Measurements from ENCODE around the gene AK1. TPM values are rescaled to one million over a fixed set of nuclear protein-coding genes. Genes with fewer than 3 reads are reported as not detected.

AK1 gene
- total RNA-seq, 1 donor from 2014 or later: 185 TPM

DNA sequence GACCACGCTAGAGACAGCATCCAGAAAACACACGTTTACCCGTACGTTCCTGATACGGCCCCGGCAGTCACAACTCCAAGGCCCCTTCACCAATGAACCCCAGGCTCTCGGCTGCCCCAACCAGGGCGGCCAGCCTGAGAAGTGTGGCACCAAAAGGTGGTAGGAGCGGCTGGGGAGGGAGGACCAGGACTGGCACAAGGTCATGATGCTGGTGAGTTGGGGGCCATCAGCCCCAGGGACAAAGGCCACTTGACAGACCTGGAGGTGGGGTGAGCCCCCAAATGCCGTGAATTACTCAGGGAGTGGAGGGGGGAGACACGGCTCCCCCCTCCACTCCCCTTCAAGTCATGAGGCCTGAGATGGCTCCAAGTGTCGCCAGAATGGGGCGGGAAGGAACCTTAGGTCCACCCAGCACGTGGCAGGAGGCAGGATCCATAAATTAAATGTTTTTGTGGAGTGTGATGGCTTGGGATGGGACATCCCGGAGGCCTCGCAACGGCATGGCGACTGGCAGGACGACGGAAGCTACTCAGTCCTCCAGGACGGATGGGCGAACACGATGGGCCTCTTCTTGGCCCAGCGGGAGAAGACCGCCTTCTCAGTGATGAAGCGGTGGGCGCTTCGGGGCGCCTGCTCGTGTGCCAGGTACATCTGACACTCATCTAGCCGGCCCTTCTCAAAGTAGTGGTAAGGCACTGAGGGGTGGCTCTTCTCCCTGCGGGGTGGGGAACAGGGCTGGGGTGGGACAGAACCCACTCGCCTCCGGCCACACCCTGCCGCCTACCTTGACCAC, 30.6 kb upstream of the AK1 start:
- Histone ChIP-seq H3K9me3 (no peaks in the 10 kb centered on the region), H3K4me1 (peaks cover 76% of the 10 kb centered on the region), H3K36me3 (peaks cover 49% of the 10 kb centered on the region), H3K4me3 (no peak overlapping the region), H3K27me3 (ENCODE audit: low read depth) (no peaks in the 10 kb centered on the region), H3K27ac (peak overlapping the region; percentile 86)
- ATAC-seq (no peak), DNase-seq (no peak)
- intact Hi-C loops (cut with DNase I): no loop called here
- TF ChIP-seq CTCF (IDR thresholded peaks at IDR 0.05): no peak

GRCh38 chr9:127905788-127906191, 28.3 kb upstream of the AK1 start:
- Histone ChIP-seq H3K27ac (peak overlapping the region; percentile 86), H3K36me3 (peaks cover 28% of the 10 kb centered on the region), H3K4me3 (peak overlapping the region; percentile 27), H3K4me1 (peaks cover 75% of the 10 kb centered on the region), H3K9me3 (no peaks in the 10 kb centered on the region), H3K27me3 (ENCODE audit: low read depth) (no peaks in the 10 kb centered on the region)
- DNase-seq: peak; percentile 72
- peak; percentile 41 to 67 for ATAC-seq
- intact Hi-C loops (cut with DNase I): no loop called here
- no peak for TF ChIP-seq CTCF (IDR thresholded peaks at IDR 0.05)

DNA sequence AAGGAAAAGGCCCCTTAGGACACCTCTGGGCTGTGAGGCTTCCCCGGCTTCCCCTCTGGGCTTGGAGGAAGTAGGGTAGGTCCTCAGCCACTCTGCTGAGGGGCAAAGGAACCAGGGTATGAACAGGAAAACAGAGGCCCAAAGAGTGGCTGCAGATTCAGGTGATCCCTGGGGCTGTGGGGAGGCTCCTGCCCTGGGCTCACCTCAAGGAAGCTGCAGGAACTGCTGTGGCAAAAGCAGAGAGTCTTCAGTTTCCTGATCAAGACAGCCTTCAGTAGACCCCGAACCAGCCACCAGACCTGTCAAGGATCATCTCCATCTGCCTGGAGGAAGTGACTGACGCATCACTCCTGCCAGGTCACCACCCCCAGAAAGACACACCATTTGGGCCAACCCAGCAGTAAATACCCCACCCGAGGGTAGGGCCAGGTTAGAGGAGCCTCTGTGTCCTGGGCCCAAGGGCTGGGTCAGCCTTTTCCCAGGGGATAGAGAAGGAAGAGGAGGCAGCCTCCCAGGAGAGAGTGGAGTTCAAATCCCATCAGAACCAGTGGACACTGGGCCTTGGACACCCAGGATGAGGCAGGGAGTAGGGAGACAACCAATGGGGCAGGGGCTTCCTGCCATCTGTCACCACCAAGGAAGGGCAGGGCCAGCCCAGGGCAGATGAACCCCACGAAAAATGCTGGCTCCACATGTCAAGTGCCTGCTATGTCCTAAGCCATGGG, 27.7 kb upstream of the AK1 start:
- H3K27me3 ChIP-seq (ENCODE audit: low read depth): no peaks in the 10 kb centered on the region
- ATAC-seq: peak; percentile 11 to 22
- no peak for DNase-seq
- no peaks in the 10 kb centered on the region for H3K9me3 ChIP-seq
- no peak for TF ChIP-seq CTCF (IDR thresholded peaks at IDR 0.05)
- peaks cover 74% of the 10 kb centered on the region for H3K4me1 ChIP-seq
- intact Hi-C loops (cut with DNase I): no loop called here
- H3K27ac ChIP-seq: peak overlapping the region; percentile 86
- H3K4me3 ChIP-seq: peak overlapping the region; percentile 27
- H3K36me3 ChIP-seq: peaks cover 22% of the 10 kb centered on the region

DNA sequence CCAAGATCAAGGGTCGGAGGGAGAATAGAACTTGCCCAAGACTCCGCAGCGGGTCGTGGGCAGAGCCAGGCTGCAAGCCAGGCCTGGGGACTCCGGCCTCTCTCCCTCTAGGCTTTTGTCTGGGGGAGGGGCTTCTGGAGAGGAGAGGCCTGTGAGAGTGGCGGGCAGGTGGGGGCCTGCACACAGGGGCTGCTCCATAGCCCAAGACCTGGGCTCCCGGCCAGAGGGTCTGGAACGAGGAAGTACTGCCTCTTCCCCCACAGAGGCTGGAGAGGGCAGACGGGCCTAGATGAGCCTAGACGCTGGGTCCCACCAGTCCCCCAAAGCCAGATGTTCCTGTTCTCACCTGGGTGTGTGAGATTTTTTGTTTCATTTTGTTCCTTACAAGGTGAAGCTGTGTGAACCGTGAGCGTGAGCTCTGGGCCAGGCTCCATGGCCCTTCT, 27.1 kb upstream of the AK1 start:
- DNase-seq (peak; percentile 89), ATAC-seq (peak; percentile 60 to 79)
- intact Hi-C loops (cut with DNase I): no loop called here
- no peaks in the 10 kb centered on the region for H3K9me3 ChIP-seq
- no peaks in the 10 kb centered on the region for H3K27me3 ChIP-seq (ENCODE audit: low read depth)
- no peak for TF ChIP-seq CTCF (IDR thresholded peaks at IDR 0.05)
- peaks cover 16% of the 10 kb centered on the region for H3K36me3 ChIP-seq
- H3K4me3 ChIP-seq: peak overlapping the region; percentile 27
- peaks cover 77% of the 10 kb centered on the region for H3K4me1 ChIP-seq
- peak overlapping the region; percentile 86 for H3K27ac ChIP-seq

DNA sequence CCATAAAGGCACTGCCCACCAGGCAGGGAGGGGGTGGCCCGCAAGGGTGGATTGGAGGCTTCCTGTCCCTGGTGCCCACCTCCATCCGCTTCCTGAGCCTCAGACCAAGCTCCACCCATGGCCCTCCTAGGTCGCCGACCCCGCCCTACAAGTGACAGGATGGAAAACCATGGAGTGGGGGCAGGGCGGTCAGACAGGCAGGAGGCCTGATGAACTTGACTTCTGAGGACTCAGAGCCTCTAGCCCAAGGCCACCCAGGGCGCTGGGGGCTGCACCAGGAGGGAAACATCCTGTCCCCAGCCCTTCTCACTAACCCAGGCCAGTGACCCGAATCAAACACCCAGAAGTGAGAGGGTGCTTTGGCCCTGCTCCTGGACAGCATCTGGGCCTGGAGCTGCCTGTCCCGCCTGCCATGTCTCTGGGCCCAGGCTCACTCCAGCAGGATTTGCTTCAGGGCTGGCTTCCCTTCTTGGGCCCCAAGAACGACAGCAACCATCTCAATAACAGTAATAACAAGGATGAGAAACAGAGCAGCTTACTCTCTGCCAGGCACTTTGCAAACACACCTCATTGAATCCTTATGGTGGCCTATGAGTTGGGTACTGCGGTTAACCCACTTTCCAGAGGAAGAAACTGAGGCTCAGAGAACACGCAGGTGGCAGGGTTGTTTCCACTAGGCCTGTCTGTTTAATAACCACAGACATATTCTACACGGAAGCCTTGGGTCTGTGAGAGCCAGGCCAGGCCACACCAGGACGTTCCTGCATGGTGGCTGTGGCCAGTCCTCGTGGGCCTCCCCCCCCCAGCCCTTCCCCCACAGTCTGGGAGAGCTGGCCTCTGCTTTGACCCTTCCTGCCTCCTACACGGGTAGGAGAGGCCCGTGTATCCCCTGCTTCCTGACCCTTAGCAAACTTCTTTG, 26.3 kb upstream of the AK1 start:
- H3K36me3 ChIP-seq: peaks cover 11% of the 10 kb centered on the region
- H3K4me3 ChIP-seq: peak overlapping the region; percentile 27
- no peak for TF ChIP-seq CTCF (IDR thresholded peaks at IDR 0.05)
- peak; percentile 89 for DNase-seq
- ATAC-seq: peak; percentile 39 to 59
- H3K27ac ChIP-seq: peak overlapping the region; percentile 86
- no peaks in the 10 kb centered on the region for H3K27me3 ChIP-seq (ENCODE audit: low read depth)
- peaks cover 77% of the 10 kb centered on the region for H3K4me1 ChIP-seq
- intact Hi-C loops (cut with DNase I): no loop called here
- no peaks in the 10 kb centered on the region for H3K9me3 ChIP-seq

Measured in lower lobe of right lung (tissue), 2 donors.